ENCODE measurements around the gene BMAL1.

BMAL1 gene

GRCh38 chr11:13423372-13423771, 145.8 kb downstream of the BMAL1 start:
- no peak overlapping the region for H3K4me3 ChIP-seq (replicated peaks; ENCODE audit: low read depth, low read length)
- DNase-seq (ENCODE audit: extremely low read depth, insufficient read length), result no peak
- no peaks in the 10 kb centered on the region for H3K36me3 ChIP-seq (ENCODE audit: control insufficient read depth, insufficient read depth, low read length)
- H3K27me3 ChIP-seq (replicated peaks; ENCODE audit: control insufficient read depth, insufficient read depth, low read length), result no peaks in the 10 kb centered on the region
- TF ChIP-seq CTCF (IDR thresholded peaks at IDR 0.05; ENCODE audit: insufficient read depth, low read length, poor library complexity, severe bottlenecking), result no peak

GRCh38 chr11:13427440-13427839, 149.8 kb downstream of the BMAL1 start:
- H3K36me3 ChIP-seq (ENCODE audit: control insufficient read depth, insufficient read depth, low read length), result no peaks in the 10 kb centered on the region
- H3K27me3 ChIP-seq (replicated peaks; ENCODE audit: control insufficient read depth, insufficient read depth, low read length), result no peaks in the 10 kb centered on the region
- no peak for DNase-seq (ENCODE audit: extremely low read depth, insufficient read length)
- TF ChIP-seq CTCF (IDR thresholded peaks at IDR 0.05; ENCODE audit: insufficient read depth, low read length, poor library complexity, severe bottlenecking), result no peak
- H3K4me3 ChIP-seq (replicated peaks; ENCODE audit: low read depth, low read length), result no peak overlapping the region

GRCh38 chr11:13429288-13429687, 151.7 kb downstream of the BMAL1 start:
- Histone ChIP-seq H3K4me3 (replicated peaks; ENCODE audit: low read depth, low read length) (no peak overlapping the region), H3K36me3 (ENCODE audit: control insufficient read depth, insufficient read depth, low read length) (no peaks in the 10 kb centered on the region), H3K27me3 (replicated peaks; ENCODE audit: control insufficient read depth, insufficient read depth, low read length) (no peaks in the 10 kb centered on the region)
- DNase-seq (ENCODE audit: extremely low read depth, insufficient read length), result no peak
- TF ChIP-seq CTCF (IDR thresholded peaks at IDR 0.05; ENCODE audit: insufficient read depth, low read length, poor library complexity, severe bottlenecking), result no peak

GRCh38 chr11:13429836-13430235, 152.2 kb downstream of the BMAL1 start:
- no peaks in the 10 kb centered on the region for H3K27me3 ChIP-seq (replicated peaks; ENCODE audit: control insufficient read depth, insufficient read depth, low read length)
- no peak for TF ChIP-seq CTCF (IDR thresholded peaks at IDR 0.05; ENCODE audit: insufficient read depth, low read length, poor library complexity, severe bottlenecking)
- H3K4me3 ChIP-seq (replicated peaks; ENCODE audit: low read depth, low read length), result no peak overlapping the region

GRCh38 chr11:13433437-13433836, 155.8 kb downstream of the BMAL1 start:
- Histone ChIP-seq H3K36me3 (ENCODE audit: control insufficient read depth, insufficient read depth, low read length) (no peaks in the 10 kb centered on the region), H3K27me3 (replicated peaks; ENCODE audit: control insufficient read depth, insufficient read depth, low read length) (no peaks in the 10 kb centered on the region), H3K4me3 (replicated peaks; ENCODE audit: low read depth, low read length) (no peak overlapping the region)
- no peak for TF ChIP-seq CTCF (IDR thresholded peaks at IDR 0.05; ENCODE audit: insufficient read depth, low read length, poor library complexity, severe bottlenecking)
- DNase-seq (ENCODE audit: extremely low read depth, insufficient read length), result no peak

More at GRCh38 chr11:13429836-13430235, 152.2 kb downstream of the BMAL1 start:
- DNase-seq (ENCODE audit: extremely low read depth, insufficient read length), result no peak
- no peaks in the 10 kb centered on the region for H3K36me3 ChIP-seq (ENCODE audit: control insufficient read depth, insufficient read depth, low read length)

Measured in GM06990 (cell line).